CD14-positive monocyte (primary cell): ENCODE results near the gene AOC1. TPM values are rescaled to one million over a fixed set of nuclear protein-coding genes. Genes with fewer than 3 reads are reported as not detected.
A peak's percentile ranks its signal among the peaks of the same experiment; 100 is the strongest.

Experiments
- DNase-seq, 3 donors: peaks; one replicate each; pipeline ENCODE4 v3.0.0-alpha.2; 2011 to 2022
- H2AFZ ChIP-seq: 2 replicates; pipeline ENCODE4 v1.6.0; 2012; ENCODE audit warnings: mild to moderate bottlenecking, low read depth, low read length, inconsistent platforms; ENCODE audit not compliant: insufficient read depth, poor library complexity, severe bottlenecking
- H3K27ac ChIP-seq, 2 donors: 1 replicate in 1 of 2; 2 replicates in 1 of 2; pipeline ENCODE4 v1.5.1; 2012 to 2013; ENCODE audit warnings: low read length in 2 of 2, control low read depth in 1 of 2, inconsistent platforms in 1 of 2, low read depth in 1 of 2, mild to moderate bottlenecking in 1 of 2
- H3K27me3 ChIP-seq, 2 donors: one replicate each; pipeline versions ENCODE4 v1.6.0 to v1.6.1; 2011 to 2013; ENCODE audit warnings: low read length in 2 of 2; ENCODE audit not compliant: control insufficient read depth in 2 of 2, insufficient read depth in 2 of 2
- H3K36me3 ChIP-seq, 2 donors: replicated peaks in 1 of 2; 1 replicate in 1 of 2; 2 replicates in 1 of 2; pipeline versions ENCODE4 v1.5.1 to v1.6.1; 2012 to 2013; ENCODE audit warnings: low read length in 2 of 2, control low read depth in 1 of 2, inconsistent platforms in 1 of 2, mild to moderate bottlenecking in 1 of 2; ENCODE audit not compliant: insufficient read depth in 2 of 2, control insufficient read depth in 1 of 2
- H3K4me1 ChIP-seq, 2 donors: 1 replicate in 1 of 2; 2 replicates in 1 of 2; pipeline versions ENCODE4 v1.5.1 to v1.6.1; 2012 to 2013; ENCODE audit warnings: low read length in 2 of 2, control low read depth in 1 of 2, inconsistent platforms in 1 of 2, mild to moderate bottlenecking in 1 of 2, moderate library complexity in 1 of 2; ENCODE audit not compliant: insufficient read depth in 2 of 2, control insufficient read depth in 1 of 2
- H3K4me2 ChIP-seq: replicated peaks from 2 replicates; pipeline ENCODE3; 2012; ENCODE audit warnings: low read length, moderate library complexity, mild to moderate bottlenecking; ENCODE audit not compliant: poor library complexity, severe bottlenecking; ENCODE audit errors: extremely low read depth
- H3K4me3 ChIP-seq, 3 experiments: fragments of 200-600 bp in 1 of 3; sonication (generic) in 1 of 3; replicated peaks in 1 of 3; 1 replicate in 2 of 3; 2 replicates in 1 of 3; pipeline ENCODE4 v1.5.1; 2011 to 2013; ENCODE audit warnings: low read length in 3 of 3, mild to moderate bottlenecking in 3 of 3, control low read depth in 2 of 3, low read depth in 2 of 3, inconsistent platforms in 1 of 3, moderate library complexity in 1 of 3
- H3K79me2 ChIP-seq: 2 replicates; pipeline ENCODE4 v1.6.0; 2012; ENCODE audit warnings: mild to moderate bottlenecking, control low read depth, inconsistent platforms, low read length, moderate library complexity; ENCODE audit not compliant: insufficient read depth
- H3K9ac ChIP-seq: 2 replicates; pipeline ENCODE4 v1.6.0; 2017; ENCODE audit warnings: low read length, mild to moderate bottlenecking; ENCODE audit not compliant: insufficient read depth, poor library complexity, severe bottlenecking
- H3K9me3 ChIP-seq, 2 donors: replicated peaks in 1 of 2; 1 replicate in 1 of 2; 2 replicates in 1 of 2; pipeline versions ENCODE4 v1.5.1 to v1.6.1; 2012 to 2013; ENCODE audit warnings: low read length in 2 of 2, control low read depth in 1 of 2; ENCODE audit not compliant: control insufficient read depth in 1 of 2, insufficient read depth in 1 of 2
- H4K20me1 ChIP-seq: 2 replicates; pipeline ENCODE4 v1.6.0; 2012; ENCODE audit warnings: mild to moderate bottlenecking, low read length, control low read depth, moderate library complexity; ENCODE audit not compliant: insufficient read depth
- H3K27ac Mint-ChIP-seq, 7 donors: one replicate each; pipeline ENCODE4 v1.8.0; 2020; ENCODE audit warnings: mild to moderate bottlenecking in 7 of 7, mixed read lengths in 7 of 7, moderate library complexity in 6 of 7, inconsistent platforms in 2 of 7
- H3K27me3 Mint-ChIP-seq, 3 donors: one replicate each; pipeline ENCODE4 v1.8.0; 2021 to 2022; ENCODE audit warnings: low read depth in 3 of 3, mild to moderate bottlenecking in 3 of 3, mixed read lengths in 3 of 3, moderate library complexity in 3 of 3, inconsistent platforms in 1 of 3
- H3K36me3 Mint-ChIP-seq, 2 donors: one replicate each; pipeline ENCODE4 v1.8.0; 2020; ENCODE audit warnings: mixed read lengths in 2 of 2, inconsistent platforms in 1 of 2, mild to moderate bottlenecking in 1 of 2
- H3K4me1 Mint-ChIP-seq: one replicate; pipeline ENCODE4 v1.8.0; 2020; ENCODE audit warnings: mild to moderate bottlenecking, mixed read lengths
- H3K4me3 Mint-ChIP-seq, 2 donors: one replicate each; pipeline ENCODE4 v1.8.0; 2020; ENCODE audit warnings: mild to moderate bottlenecking in 2 of 2, mixed read lengths in 2 of 2, moderate library complexity in 1 of 2
- H3K9me3 Mint-ChIP-seq, 7 donors: one replicate each; pipeline ENCODE4 v1.8.0; 2020 to 2022; ENCODE audit warnings: mixed read lengths in 7 of 7, mild to moderate bottlenecking in 6 of 7, moderate library complexity in 6 of 7, inconsistent platforms in 2 of 7
- CTCF ChIP-seq: fragments of 200-600 bp; IDR thresholded peaks from one replicate; pipeline ENCODE4 v1.8.0; 2022; ENCODE audit warnings: antibody characterized with exemption, mild to moderate bottlenecking
- WGBS: methylation state at CpG from one replicate; pipeline ENCODE4 v1.1.5; 2013; ENCODE audit warnings: missing lambda C conversion rate; ENCODE audit not compliant: insufficient coverage; 5-methylcytosine and 5-hydroxymethylcytosine counted together
- intact Hi-C, 2 donors: fragments of 100-400 bp; cut with micrococcal nuclease; formaldehyde crosslinking; loops; one replicate each; pipeline versions ENCODE4 v1.15.0 to v1.15.1; 2023
- polyA plus RNA-seq, 3 donors: library from polyadenylated mRNA; depleted of rRNA in 1 of 3; unstranded in 2 of 3; stranded (reverse) in 1 of 3; fragments of 300-500 nt in 2 of 3; fragments of >200 nt in 1 of 3; fragmentation: Illumina TruSeq in 2 of 3; gene quantifications; 1 replicate in 2 of 3; 2 replicates in 1 of 3; pipeline ENCODE4 v1.2.3, GENCODE V29; 2012 to 2021

AOC1 gene
- polyA plus RNA-seq, 3 donors, result 0.16 to 0.31 TPM; not detected in 1

GRCh38 chr7:150814328-150815001 is 37.9 kb upstream of the AOC1 start:
- peaks cover 9 to 24% (median 18%) of the 10 kb centered on the region in 7 donors for H3K9me3 Mint-ChIP-seq
- peaks cover 2% of the 10 kb centered on the region for H3K4me1 Mint-ChIP-seq
- H3K4me2 ChIP-seq, result no peak overlapping the region
- no peak overlapping the region for H3K27ac ChIP-seq
- H3K79me2 ChIP-seq, result no peaks in the 10 kb centered on the region
- no peak overlapping the region for H3K4me3 ChIP-seq
- H3K9ac ChIP-seq, result no peak overlapping the region
- H3K4me3 Mint-ChIP-seq, result no peak overlapping the region
- H3K27me3 ChIP-seq, result peaks cover 0 to 9% of the 10 kb centered on the region in 2 donors
- intact Hi-C loops, result no loop called here
- H3K36me3 Mint-ChIP-seq, result peaks cover 0 to 1% of the 10 kb centered on the region in 2 donors
- no peaks in the 10 kb centered on the region for H4K20me1 ChIP-seq
- H3K27me3 Mint-ChIP-seq, result peaks cover 8 to 13% (median 10%) of the 10 kb centered on the region in 3 donors
- no peak overlapping the region for H3K27ac Mint-ChIP-seq
- peaks cover 6 to 13% of the 10 kb centered on the region in 2 donors for H3K9me3 ChIP-seq
- WGBS, result 91% methylated on average over 4 of the region's 7 CpGs
- no peak for TF ChIP-seq CTCF
- no peak overlapping the region for H2AFZ ChIP-seq
- no peak for DNase-seq
- no peaks in the 10 kb centered on the region for H3K36me3 ChIP-seq
- no peaks in the 10 kb centered on the region for H3K4me1 ChIP-seq

- 100% methylated on average over 2 of the region's 2 CpGs for WGBS
- H3K27me3 Mint-ChIP-seq, result peaks cover 9 to 12% (median 9%) of the 10 kb centered on the region in 3 donors
Observed at GRCh38 chr7:150818971-150819370, 33.3 kb upstream of the AOC1 start.

More at GRCh38 chr7:150818971-150819370, 33.3 kb upstream of the AOC1 start:
- H3K4me1 Mint-ChIP-seq, result no peaks in the 10 kb centered on the region
- Histone ChIP-seq H3K9me3 (peaks cover 6 to 13% of the 10 kb centered on the region in 2 donors), H2AFZ (no peak overlapping the region), H3K4me2 (no peak overlapping the region), H3K4me3 (no peak overlapping the region), H3K27me3 (peaks cover 0 to 11% of the 10 kb centered on the region in 2 donors), H4K20me1 (no peaks in the 10 kb centered on the region), H3K9ac (no peak overlapping the region), H3K27ac (no peak overlapping the region), H3K79me2 (no peaks in the 10 kb centered on the region), H3K4me1 (no peaks in the 10 kb centered on the region), H3K36me3 (no peaks in the 10 kb centered on the region)
- H3K9me3 Mint-ChIP-seq, result peaks cover 15 to 33% (median 24%) of the 10 kb centered on the region in 7 donors
- no peak for DNase-seq
- no peaks in the 10 kb centered on the region for H3K36me3 Mint-ChIP-seq
- intact Hi-C loops, result no loop called here
- TF ChIP-seq CTCF, result no peak
- H3K27ac Mint-ChIP-seq, result no peak overlapping the region
- H3K4me3 Mint-ChIP-seq, result peak overlapping the region in 1 of 2 donors; percentile 27
